Caco-2 (cell line): ENCODE results near the gene PDIA5. TPM values are rescaled to one million over a fixed set of nuclear protein-coding genes. Genes with fewer than 3 reads are reported as not detected.

Experiments
- BruUV-seq: library from RNA; stranded (reverse); fragments of 400-500 nt; replicated peaks from 2 replicates; lab custom pipeline; 2021; lab: Mats Ljungman, UMichigan
- CTCF ChIA-PET: fragments of 300-600 bp; sonication (Branson Sonifier 250); formaldehyde crosslinking; loops from one replicate; lab custom pipeline; 2022; ENCODE audit warnings: antibody characterized with exemption; lab: Charles Lee
- POLR2A ChIA-PET: fragments of 300-600 bp; sonication (Branson Sonifier 250); formaldehyde crosslinking; loops from one replicate; lab custom pipeline; 2022; ENCODE audit warnings: antibody characterized with exemption; lab: Charles Lee
- DNase-seq, 2 experiments: peaks; one replicate each; pipeline versions ENCODE4 v3.0.0 to v3.0.0-alpha.2; 2020 to 2022
- H3K27me3 ChIP-seq: replicated peaks from 2 replicates; pipeline ENCODE4 v1.6.0; 2011; ENCODE audit warnings: low read length; ENCODE audit not compliant: control insufficient read depth, insufficient read depth
- H3K36me3 ChIP-seq: 2 replicates; pipeline ENCODE4 v1.5.1; 2011; ENCODE audit warnings: low read length; ENCODE audit not compliant: control insufficient read depth, insufficient read depth
- H3K4me1 ChIP-seq: fragments of 250-450 bp; sonication (Bioruptor Pico); 2 replicates; pipeline ENCODE4 v1.5.1; 2020; ENCODE audit warnings: mild to moderate bottlenecking
- H3K4me3 ChIP-seq: 2 replicates; pipeline ENCODE4 v1.5.1; 2011; ENCODE audit warnings: low read depth, mild to moderate bottlenecking, control low read depth, low read length
- H3K9me3 ChIP-seq: fragments of 250-450 bp; sonication (Bioruptor Pico); 2 replicates; pipeline ENCODE4 v1.5.1; 2020; ENCODE audit warnings: mild to moderate bottlenecking, moderate library complexity
- H3K27ac Mint-ChIP-seq: one replicate; pipeline ENCODE4 v1.8.0; 2022; ENCODE audit warnings: mixed read lengths; ENCODE audit not compliant: unreplicated experiment
- H3K27me3 Mint-ChIP-seq: one replicate; pipeline ENCODE4 v1.8.0; 2022; ENCODE audit warnings: mixed read lengths; ENCODE audit not compliant: insufficient read depth, unreplicated experiment
- H3K36me3 Mint-ChIP-seq: one replicate; pipeline ENCODE4 v1.8.0; 2022; ENCODE audit warnings: mild to moderate bottlenecking, mixed read lengths; ENCODE audit not compliant: insufficient read depth, unreplicated experiment
- H3K4me1 Mint-ChIP-seq: one replicate; pipeline ENCODE4 v1.8.0; 2022; ENCODE audit warnings: low read depth, mixed read lengths; ENCODE audit not compliant: unreplicated experiment
- H3K4me3 Mint-ChIP-seq: one replicate; pipeline ENCODE4 v1.8.0; 2022; ENCODE audit warnings: mild to moderate bottlenecking, moderate library complexity, mixed read lengths; ENCODE audit not compliant: unreplicated experiment
- H3K9me3 Mint-ChIP-seq: one replicate; pipeline ENCODE4 v1.8.0; 2022; ENCODE audit warnings: mixed read lengths; ENCODE audit not compliant: unreplicated experiment
- intact Hi-C: fragments of 100-400 bp; cut with micrococcal nuclease; formaldehyde crosslinking; loops from one replicate; pipeline ENCODE4 v1.10.0; 2022; ENCODE audit not compliant: unreplicated experiment
- total RNA-seq: library from RNA; stranded (reverse); gene quantifications from 2 replicates; pipeline ENCODE4 v1.2.3, GENCODE V29; 2022
- TF ChIP-seq, protein P1 (sequence below), 2 experiments: fragments of 200-600 bp in 1 of 2; IDR thresholded peaks; 1 replicate in 1 of 2; 2 replicates in 1 of 2; pipeline versions ENCODE4 v1.5.1 to v1.8.0; 2011 to 2022; ENCODE audit warnings: antibody characterized with exemption in 1 of 2, control low read depth in 1 of 2, inconsistent platforms in 1 of 2, low read depth in 1 of 2, low read length in 1 of 2, mild to moderate bottlenecking in 1 of 2, moderate library complexity in 1 of 2; ENCODE audit not compliant: insufficient read depth in 1 of 2, severe bottlenecking in 1 of 2, unreplicated experiment in 1 of 2

PDIA5 gene
- total RNA-seq, 1 experiment from 2014 or later: 48.2 TPM

DNA sequence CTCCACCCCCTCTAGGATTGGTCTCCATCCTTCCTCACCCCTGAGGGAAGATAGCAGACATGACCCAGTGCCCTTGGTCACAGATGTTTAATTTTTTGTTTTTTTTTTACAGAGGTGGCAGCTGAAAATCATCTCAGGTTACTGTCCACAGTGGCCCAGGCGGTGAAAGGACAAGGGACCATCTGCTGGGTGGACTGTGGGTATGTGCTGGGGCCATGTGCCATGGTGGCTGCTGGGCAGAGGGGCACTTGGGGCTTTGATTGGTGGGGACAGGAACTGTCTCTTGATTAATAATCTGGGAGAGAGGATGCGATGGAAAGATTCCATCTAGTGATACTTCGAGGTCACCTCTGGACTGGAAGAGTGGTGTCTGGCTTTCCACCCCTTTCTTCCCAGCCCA, 25.4 kb downstream of the PDIA5 start:
- intact Hi-C loops: no loop called here
- BruUV-seq: no TSS peak
- POLR2A ChIA-PET: no interaction called here

DNA sequence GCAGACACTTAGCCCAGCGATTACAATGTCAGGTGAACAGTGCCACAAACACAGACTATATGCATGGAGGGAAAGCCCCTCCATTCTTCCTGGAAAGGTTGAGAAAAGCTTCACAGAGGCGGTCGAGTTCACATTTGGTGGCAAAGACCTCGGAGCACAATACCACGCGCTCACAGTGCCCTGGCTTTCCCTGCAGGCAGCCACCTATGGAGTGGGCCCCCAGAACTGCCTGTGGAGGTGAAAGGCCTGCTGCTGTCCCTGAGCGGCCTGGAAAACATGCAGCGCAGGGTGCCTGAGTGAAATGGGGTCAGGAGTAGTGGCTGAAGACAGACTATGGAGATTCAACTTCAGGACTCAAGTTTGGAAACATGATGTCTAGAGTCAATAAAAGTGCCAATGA, 26.9 kb downstream of the PDIA5 start:
- TF ChIP-seq, protein P1, sequence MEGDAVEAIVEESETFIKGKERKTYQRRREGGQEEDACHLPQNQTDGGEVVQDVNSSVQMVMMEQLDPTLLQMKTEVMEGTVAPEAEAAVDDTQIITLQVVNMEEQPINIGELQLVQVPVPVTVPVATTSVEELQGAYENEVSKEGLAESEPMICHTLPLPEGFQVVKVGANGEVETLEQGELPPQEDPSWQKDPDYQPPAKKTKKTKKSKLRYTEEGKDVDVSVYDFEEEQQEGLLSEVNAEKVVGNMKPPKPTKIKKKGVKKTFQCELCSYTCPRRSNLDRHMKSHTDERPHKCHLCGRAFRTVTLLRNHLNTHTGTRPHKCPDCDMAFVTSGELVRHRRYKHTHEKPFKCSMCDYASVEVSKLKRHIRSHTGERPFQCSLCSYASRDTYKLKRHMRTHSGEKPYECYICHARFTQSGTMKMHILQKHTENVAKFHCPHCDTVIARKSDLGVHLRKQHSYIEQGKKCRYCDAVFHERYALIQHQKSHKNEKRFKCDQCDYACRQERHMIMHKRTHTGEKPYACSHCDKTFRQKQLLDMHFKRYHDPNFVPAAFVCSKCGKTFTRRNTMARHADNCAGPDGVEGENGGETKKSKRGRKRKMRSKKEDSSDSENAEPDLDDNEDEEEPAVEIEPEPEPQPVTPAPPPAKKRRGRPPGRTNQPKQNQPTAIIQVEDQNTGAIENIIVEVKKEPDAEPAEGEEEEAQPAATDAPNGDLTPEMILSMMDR (IDR thresholded peaks at IDR 0.05; ENCODE audit: insufficient read depth in 1 of 2, low read depth in 1 of 2, low read length in 1 of 2, severe bottlenecking in 1 of 2, unreplicated experiment in 1 of 2): no peak
- peaks cover 1% of the 10 kb centered on the region; the same call in 1 of the 2 replicates for H3K36me3 ChIP-seq
- CTCF ChIA-PET: no interaction called here
- POLR2A ChIA-PET: no interaction called here
- no TSS peak for BruUV-seq
- H3K9me3 Mint-ChIP-seq: no peaks in the 10 kb centered on the region
- H3K4me3 Mint-ChIP-seq: no peak overlapping the region
- no peaks in the 10 kb centered on the region for H3K27me3 ChIP-seq
- H3K36me3 Mint-ChIP-seq: peaks cover 41% of the 10 kb centered on the region
- no peak for DNase-seq
- peaks cover 6% of the 10 kb centered on the region; the same call in 1 of the 2 replicates for H3K4me1 ChIP-seq
- H3K9me3 ChIP-seq: no peaks in the 10 kb centered on the region
- H3K27me3 Mint-ChIP-seq: no peaks in the 10 kb centered on the region
- intact Hi-C loops: no loop called here
- peaks cover 9% of the 10 kb centered on the region for H3K4me1 Mint-ChIP-seq
- no peak overlapping the region for H3K27ac Mint-ChIP-seq
- H3K4me3 ChIP-seq: no peak overlapping the region

More for the DNA sequence above, 25.4 kb downstream of the PDIA5 start:
- peaks cover 1% of the 10 kb centered on the region; the same call in 1 of the 2 replicates for H3K36me3 ChIP-seq
- H3K36me3 Mint-ChIP-seq: peaks cover 33% of the 10 kb centered on the region
- H3K27me3 Mint-ChIP-seq: no peaks in the 10 kb centered on the region
- TF ChIP-seq, protein P1 (IDR thresholded peaks at IDR 0.05; ENCODE audit: insufficient read depth in 1 of 2, low read depth in 1 of 2, low read length in 1 of 2, severe bottlenecking in 1 of 2, unreplicated experiment in 1 of 2): no peak
- H3K4me1 Mint-ChIP-seq: peaks cover 6% of the 10 kb centered on the region
- H3K27ac Mint-ChIP-seq: no peak overlapping the region
- no peak for DNase-seq
- H3K9me3 ChIP-seq: no peaks in the 10 kb centered on the region
- no peak overlapping the region for H3K4me3 Mint-ChIP-seq
- no peaks in the 10 kb centered on the region for H3K4me1 ChIP-seq
- H3K4me3 ChIP-seq: no peak overlapping the region
- H3K27me3 ChIP-seq: no peaks in the 10 kb centered on the region
- CTCF ChIA-PET: no interaction called here
- H3K9me3 Mint-ChIP-seq: no peaks in the 10 kb centered on the region

DNA sequence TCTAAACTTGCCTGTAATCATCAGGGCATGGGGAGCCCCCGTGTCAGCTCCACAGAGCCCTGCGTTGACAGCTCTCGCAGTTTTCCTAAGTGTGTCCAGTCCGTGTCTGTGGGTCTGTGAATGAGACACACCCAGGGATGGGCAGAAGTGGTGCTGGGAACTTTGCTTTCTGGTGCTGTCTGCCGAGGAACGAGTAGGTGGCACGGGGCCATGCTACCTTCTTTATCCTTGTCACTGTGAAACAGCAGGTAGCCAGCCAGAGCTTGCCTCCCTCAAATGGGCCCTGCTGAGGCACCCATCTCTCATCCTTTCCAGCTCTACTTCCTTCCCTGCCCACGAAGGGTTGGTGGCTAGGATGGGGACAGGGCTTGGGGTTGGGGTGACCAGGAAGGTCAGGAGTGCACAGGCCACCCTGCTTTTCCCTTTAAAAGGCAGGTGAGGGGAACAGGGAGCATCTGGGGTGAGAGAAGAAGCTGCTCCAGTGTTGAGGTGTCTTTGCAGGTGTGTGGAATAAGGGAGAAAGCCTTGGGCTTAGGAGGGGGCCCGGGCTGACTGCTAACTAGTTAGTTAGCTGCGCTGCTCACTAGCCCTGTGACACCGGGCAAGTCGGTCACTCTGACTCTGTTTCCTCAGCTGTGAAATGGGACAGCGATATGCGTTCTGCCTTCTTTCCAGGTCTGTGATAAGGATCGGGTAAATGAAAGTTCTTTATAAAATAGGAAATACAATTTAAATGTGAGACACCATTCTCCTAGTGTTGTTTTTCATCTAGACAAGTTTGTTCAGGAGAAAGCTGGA, 27.9 kb downstream of the PDIA5 start:
- H3K36me3 Mint-ChIP-seq: peaks cover 51% of the 10 kb centered on the region
- peaks cover 19% of the 10 kb centered on the region for H3K4me1 Mint-ChIP-seq
- Histone ChIP-seq H3K27me3 (no peaks in the 10 kb centered on the region), H3K4me1 (peaks cover 12% of the 10 kb centered on the region; the same call in 1 of the 2 replicates), H3K4me3 (no peak overlapping the region), H3K36me3 (no peaks in the 10 kb centered on the region; the same call in 1 of the 2 replicates), H3K9me3 (no peaks in the 10 kb centered on the region)
- TF ChIP-seq, protein P1 (IDR thresholded peaks at IDR 0.05; ENCODE audit: insufficient read depth in 1 of 2, low read depth in 1 of 2, low read length in 1 of 2, severe bottlenecking in 1 of 2, unreplicated experiment in 1 of 2): no peak
- H3K27ac Mint-ChIP-seq: no peak overlapping the region
- CTCF ChIA-PET: no interaction called here
- no peak overlapping the region for H3K4me3 Mint-ChIP-seq
- no peaks in the 10 kb centered on the region for H3K27me3 Mint-ChIP-seq
- BruUV-seq: no TSS peak
- no peak for DNase-seq
- POLR2A ChIA-PET: no interaction called here
- H3K9me3 Mint-ChIP-seq: no peaks in the 10 kb centered on the region
- intact Hi-C loops: no loop called here
